Measurements from ENCODE around the gene NDFIP1. TPM values are rescaled to one million over a fixed set of nuclear protein-coding genes. Genes with fewer than 3 reads are reported as not detected.

NDFIP1 gene
- total and polyA plus RNA-seq, 10 of the 15 experiments (the other 5 are each of a cell fraction or from before 2014, with no cell fraction given), result 0.08 to 2.7 (median 0.92) TPM

- CTCF ChIA-PET, result interaction anchor here (1.0 kb wide), 1 partner anchor 135 kb away, joined by 3 read pairs; no protein-coding TSS in a partner anchor
- Histone ChIP-seq H3K36me3 (ENCODE audit: control insufficient read depth in 2 of 2, insufficient read depth in 2 of 2, low read length in 1 of 2) (no peaks in the 10 kb centered on the region), H3K4me1 (ENCODE audit: control insufficient read depth, insufficient read depth, low read length) (no peaks in the 10 kb centered on the region), H3K4me3 (no peak overlapping the region), H2AFZ (ENCODE audit: control insufficient read depth, low read depth, low read length) (no peak overlapping the region), H3K79me2 (ENCODE audit: control insufficient read depth, insufficient read depth, low read length) (no peaks in the 10 kb centered on the region), H3K9me3 (replicated peaks; ENCODE audit: control insufficient read depth, insufficient read depth, low read length) (no peaks in the 10 kb centered on the region; the same call in 1 of the 3 replicates), H3K27ac (ENCODE audit: control insufficient read depth, insufficient read depth) (no peak overlapping the region), H3K27me3 (replicated peaks in 1 of 2; ENCODE audit: control insufficient read depth in 2 of 2, insufficient read depth in 2 of 2, low read length in 1 of 2) (peaks cover 0 to 3% of the 10 kb centered on the region in 2 experiments; a peak in 1 of 4 replicates), H3K9ac (ENCODE audit: control insufficient read depth, insufficient read depth, low read length) (no peak overlapping the region), H4K20me1 (ENCODE audit: control insufficient read depth, insufficient read depth) (no peaks in the 10 kb centered on the region; the same call in 1 of the 2 replicates), H3K4me2 (ENCODE audit: control insufficient read depth, insufficient read depth) (no peak overlapping the region)
- POLR2A ChIA-PET, result no interaction called here
- in situ Hi-C loops (cut with MboI) (no loop called here), intact Hi-C loops (cut with micrococcal nuclease; ENCODE audit: unreplicated experiment) (no loop called here)
- ATAC-seq (no peak), FAIRE-seq (no peak), DNase-seq (ENCODE audit: low read depth, low spot score) (no peak)
- RAD21 ChIA-PET (ENCODE audit: unreplicated experiment), result no interaction called here
- no TSS peak for BruUV-seq (replicated peaks)
- no peak for TF ChIP-seq SIX5 (IDR thresholded peaks at IDR 0.05; ENCODE audit: low read depth, low read length, severe bottlenecking)
- no peak for TF ChIP-seq SIN3A (IDR thresholded peaks at IDR 0.05; ENCODE audit: low read depth, low read length)
- no peak for TF ChIP-seq ZBTB33 (IDR thresholded peaks at IDR 0.05)
- SMC1A ChIA-PET (ENCODE audit: uncharacterized antibody, unreplicated experiment), result no interaction called here
Measured at GRCh38 chr5:142125963-142126362, 17.4 kb downstream of the NDFIP1 start.

- Histone ChIP-seq H3K9me3 (replicated peaks; ENCODE audit: control insufficient read depth, insufficient read depth, low read length) (no peaks in the 10 kb centered on the region; the same call in 1 of the 3 replicates), H3K79me2 (ENCODE audit: control insufficient read depth, insufficient read depth, low read length) (no peaks in the 10 kb centered on the region), H3K36me3 (ENCODE audit: control insufficient read depth in 2 of 2, insufficient read depth in 2 of 2, low read length in 1 of 2) (no peaks in the 10 kb centered on the region), H4K20me1 (ENCODE audit: control insufficient read depth, insufficient read depth) (no peaks in the 10 kb centered on the region; the same call in 1 of the 2 replicates), H3K27me3 (replicated peaks in 1 of 2; ENCODE audit: control insufficient read depth in 2 of 2, insufficient read depth in 2 of 2, low read length in 1 of 2) (peaks cover 0 to 3% of the 10 kb centered on the region in 2 experiments; a peak in 1 of 4 replicates), H2AFZ (ENCODE audit: control insufficient read depth, low read depth, low read length) (no peak overlapping the region), H3K4me3 (no peak overlapping the region), H3K9ac (ENCODE audit: control insufficient read depth, insufficient read depth, low read length) (no peak overlapping the region), H3K4me1 (ENCODE audit: control insufficient read depth, insufficient read depth, low read length) (no peaks in the 10 kb centered on the region), H3K4me2 (ENCODE audit: control insufficient read depth, insufficient read depth) (no peak overlapping the region), H3K27ac (ENCODE audit: control insufficient read depth, insufficient read depth) (no peak overlapping the region)
- no TSS peak for BruUV-seq (replicated peaks)
- DNase-seq (ENCODE audit: low read depth, low spot score), result no peak
- SMC1A ChIA-PET (ENCODE audit: uncharacterized antibody, unreplicated experiment), result interaction anchor here (1.6 kb wide), 1 partner anchor 19 kb away, joined by 3 read pairs; no protein-coding TSS in a partner anchor
- 20% methylated on average over 3 of the region's 3 CpGs for WGBS (ENCODE audit: insufficient coverage, insufficient replicate concordance, low lambda C conversion rate, missing lambda C conversion rate)
- TF ChIP-seq ZBTB11 (CRISPR knock-in tag; IDR thresholded peaks at IDR 0.05) (no peak), NR2F1 (conservative IDR thresholded peaks at IDR 0.05) (no peak), TBL1XR1 (IDR thresholded peaks at IDR 0.05; ENCODE audit: low read depth, low read length) (no peak)
- intact Hi-C loops (cut with micrococcal nuclease; ENCODE audit: unreplicated experiment), result no loop called here
- in situ Hi-C loops (cut with MboI), result no loop called here
- CTCF ChIA-PET, result no interaction called here
- no peak for ATAC-seq
- RAD21 ChIA-PET (ENCODE audit: unreplicated experiment), result interaction anchor here (1.4 kb wide), 1 partner anchor 15 kb away, joined by 3 read pairs; no protein-coding TSS in a partner anchor
- POLR2A ChIA-PET, result interaction anchor here (0.6 kb wide), 2 partner anchors 36 to 610 kb away, joined by 3 to 6 read pairs; no protein-coding TSS in a partner anchor
- FAIRE-seq, result no peak
Measured at GRCh38 chr5:142128675-142129208, 20.2 kb downstream of the NDFIP1 start.

Data from GM12878 (cell line).